Hypothalamus (tissue), 51 donors: Measurements from ENCODE around the gene SCAF11.
"Not testable (repeated sequence)": the region's sequence is repeated elsewhere in the genome, so short reads cannot be mapped to it uniquely, and the experiment has no call there.

Experiments used
- DNase-seq, 51 donors: peaks; one replicate each; lab custom pipeline; 2025; lab: John Stamatoyannopoulos, UW

Gene SCAF11, protein sequence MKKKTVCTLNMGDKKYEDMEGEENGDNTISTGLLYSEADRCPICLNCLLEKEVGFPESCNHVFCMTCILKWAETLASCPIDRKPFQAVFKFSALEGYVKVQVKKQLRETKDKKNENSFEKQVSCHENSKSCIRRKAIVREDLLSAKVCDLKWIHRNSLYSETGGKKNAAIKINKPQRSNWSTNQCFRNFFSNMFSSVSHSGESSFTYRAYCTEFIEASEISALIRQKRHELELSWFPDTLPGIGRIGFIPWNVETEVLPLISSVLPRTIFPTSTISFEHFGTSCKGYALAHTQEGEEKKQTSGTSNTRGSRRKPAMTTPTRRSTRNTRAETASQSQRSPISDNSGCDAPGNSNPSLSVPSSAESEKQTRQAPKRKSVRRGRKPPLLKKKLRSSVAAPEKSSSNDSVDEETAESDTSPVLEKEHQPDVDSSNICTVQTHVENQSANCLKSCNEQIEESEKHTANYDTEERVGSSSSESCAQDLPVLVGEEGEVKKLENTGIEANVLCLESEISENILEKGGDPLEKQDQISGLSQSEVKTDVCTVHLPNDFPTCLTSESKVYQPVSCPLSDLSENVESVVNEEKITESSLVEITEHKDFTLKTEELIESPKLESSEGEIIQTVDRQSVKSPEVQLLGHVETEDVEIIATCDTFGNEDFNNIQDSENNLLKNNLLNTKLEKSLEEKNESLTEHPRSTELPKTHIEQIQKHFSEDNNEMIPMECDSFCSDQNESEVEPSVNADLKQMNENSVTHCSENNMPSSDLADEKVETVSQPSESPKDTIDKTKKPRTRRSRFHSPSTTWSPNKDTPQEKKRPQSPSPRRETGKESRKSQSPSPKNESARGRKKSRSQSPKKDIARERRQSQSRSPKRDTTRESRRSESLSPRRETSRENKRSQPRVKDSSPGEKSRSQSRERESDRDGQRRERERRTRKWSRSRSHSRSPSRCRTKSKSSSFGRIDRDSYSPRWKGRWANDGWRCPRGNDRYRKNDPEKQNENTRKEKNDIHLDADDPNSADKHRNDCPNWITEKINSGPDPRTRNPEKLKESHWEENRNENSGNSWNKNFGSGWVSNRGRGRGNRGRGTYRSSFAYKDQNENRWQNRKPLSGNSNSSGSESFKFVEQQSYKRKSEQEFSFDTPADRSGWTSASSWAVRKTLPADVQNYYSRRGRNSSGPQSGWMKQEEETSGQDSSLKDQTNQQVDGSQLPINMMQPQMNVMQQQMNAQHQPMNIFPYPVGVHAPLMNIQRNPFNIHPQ (N-terminal part only)

DNA sequence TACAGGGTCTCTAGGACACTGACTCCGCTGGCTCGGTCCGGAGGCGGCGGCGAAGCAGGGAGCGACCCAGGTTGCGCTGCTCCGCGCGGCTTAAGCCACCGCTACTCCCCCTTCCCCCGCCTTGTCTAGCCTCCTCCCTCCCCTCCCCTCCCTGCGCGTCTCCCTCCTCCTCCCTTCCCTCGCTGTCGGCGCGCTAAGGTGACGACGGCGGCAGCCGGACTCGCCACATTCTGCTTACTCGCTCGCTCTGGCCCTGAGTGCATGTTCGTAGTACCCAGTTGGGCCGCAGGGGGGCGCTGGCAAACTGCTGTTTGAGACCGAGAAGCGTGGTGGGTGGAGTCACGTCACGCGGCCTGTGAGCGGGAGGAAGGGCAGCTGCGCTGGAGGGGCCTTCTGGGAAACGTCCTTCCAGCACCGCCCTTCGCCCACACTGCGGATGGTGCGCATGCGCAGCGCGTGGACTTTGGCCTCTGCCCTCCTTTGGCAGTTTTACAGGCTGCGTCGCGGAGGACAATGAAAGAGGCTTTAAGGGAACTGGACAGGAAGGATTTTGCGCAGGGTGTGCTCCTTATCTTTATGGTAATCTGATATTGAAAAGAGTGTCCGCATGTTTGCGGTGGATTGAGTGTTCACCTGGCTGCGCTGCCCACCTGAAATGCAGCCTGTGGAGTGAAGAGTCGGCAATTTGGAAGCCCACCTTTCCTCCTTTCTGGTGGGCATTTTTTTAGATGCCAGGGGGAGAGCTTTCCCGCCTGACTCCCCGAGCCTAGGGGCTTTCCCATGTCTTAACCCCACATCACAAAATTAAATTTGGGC is at the start of gene SCAF11:
SCAF11 (minus strand) TSS at position 107 of the 816 bp plus-strand sequence. CDS start 26,407 bp downstream, outside the sequence.
- DNase-seq: peak; percentile 97 to 100 (median 100)

DNA sequence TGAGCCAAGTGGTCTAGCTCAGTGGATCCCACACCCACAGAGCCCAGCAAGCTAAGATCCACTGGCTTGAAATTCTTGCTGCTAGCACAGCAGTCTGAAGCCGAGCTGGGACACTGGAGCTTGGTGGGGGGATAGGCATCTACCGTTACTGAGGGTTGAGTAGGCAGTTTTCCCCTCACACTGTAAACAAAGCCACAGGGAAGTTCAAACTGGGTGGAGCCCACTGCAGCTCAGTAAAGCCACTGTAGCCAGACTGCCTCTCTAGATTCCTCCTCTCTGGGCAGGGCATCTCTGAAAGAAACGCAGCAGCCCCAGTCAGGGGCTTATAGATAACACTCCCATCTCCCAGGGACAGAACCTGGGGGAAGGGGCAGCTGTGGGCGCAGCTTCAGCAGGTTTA is 46.7 kb upstream of the SCAF11 start:
- DNase-seq: not testable (repeated sequence)

- DNase-seq: no peak
These were observed 36.8 kb upstream of the SCAF11 start for GRCh38 chr12:46027172-46027571.

GRCh38 chr12:46024099-46024498 is 33.7 kb upstream of the SCAF11 start:
- DNase-seq: no peak

DNA sequence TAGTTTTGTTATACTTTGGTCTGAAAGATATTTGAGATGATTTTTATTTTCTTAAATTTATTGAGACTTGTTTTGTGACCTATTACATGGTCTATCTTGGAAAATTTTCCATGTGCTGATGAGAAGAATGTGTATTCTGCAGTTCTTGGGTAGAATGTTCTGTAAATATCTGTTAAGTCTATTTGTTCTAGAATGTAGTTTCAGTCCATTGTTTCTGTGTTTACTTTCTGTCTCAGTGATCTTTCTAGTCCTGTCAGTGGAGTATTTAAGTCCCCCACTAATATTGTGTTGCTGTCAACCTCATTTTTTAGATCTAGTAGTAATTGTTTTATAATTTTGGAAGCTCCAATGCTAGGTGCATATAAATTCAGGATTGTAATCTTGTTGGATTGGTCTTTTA is 30.4 kb upstream of the SCAF11 start:
- no peak for DNase-seq

- not testable (repeated sequence) for DNase-seq
These were observed 28.3 kb upstream of the SCAF11 start for GRCh38 chr12:46018712-46019111.

DNA sequence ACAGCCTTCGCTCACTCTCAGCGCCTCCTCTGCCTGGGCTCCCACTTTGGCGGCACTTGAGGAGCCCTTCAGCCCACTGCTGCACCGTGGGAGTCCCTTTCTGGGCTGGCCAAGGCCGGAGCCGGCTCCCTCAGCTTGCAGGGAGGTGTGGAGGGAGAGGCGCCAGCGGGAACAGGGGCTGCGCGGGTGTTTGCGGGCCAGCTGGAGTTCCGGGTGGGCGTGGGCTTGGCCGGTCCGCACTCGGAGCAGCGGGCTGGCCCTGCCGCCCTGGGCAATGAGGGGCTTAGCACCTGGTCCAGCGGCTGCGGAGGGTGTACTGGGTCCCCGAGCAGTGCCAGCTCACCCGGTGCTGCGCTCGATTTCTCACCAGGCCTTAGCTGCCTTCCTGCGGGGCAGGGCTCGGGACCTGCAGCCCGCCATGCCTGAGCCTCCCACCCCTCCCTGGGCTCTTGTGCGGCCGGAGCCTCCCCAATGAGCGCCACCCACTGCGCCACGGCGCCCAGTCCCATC is 27.5 kb upstream of the SCAF11 start:
- DNase-seq: not testable (repeated sequence)

- no peak for DNase-seq
These were observed 15.4 kb upstream of the SCAF11 start for GRCh38 chr12:46005823-46006222.

- DNase-seq: no peak
These were observed 14.9 kb upstream of the SCAF11 start for GRCh38 chr12:46005151-46005797.

DNA sequence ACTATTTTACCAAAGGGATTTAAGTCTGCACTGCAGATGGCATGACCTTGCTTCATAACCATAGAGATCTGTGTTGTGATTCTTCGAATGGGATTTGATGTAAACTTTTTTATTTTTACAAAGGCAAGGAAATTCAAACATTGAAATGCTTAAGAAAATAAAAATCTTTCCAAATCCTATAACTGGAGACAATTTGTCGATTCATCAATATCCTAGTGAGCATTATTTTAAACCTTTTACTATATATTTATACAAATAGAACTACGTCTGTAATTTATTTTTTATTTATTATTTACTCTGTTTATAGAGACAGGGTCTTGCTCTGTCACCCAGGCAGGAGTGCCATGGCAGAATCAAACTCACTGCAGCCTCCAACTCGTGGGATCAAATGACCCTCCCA is 14.3 kb upstream of the SCAF11 start:
- DNase-seq: no peak

- not testable (repeated sequence) for DNase-seq
These were observed 9.7 kb upstream of the SCAF11 start for GRCh38 chr12:46000076-46000475.

- peak in 44 of 51 donors; percentile 1 to 89 (median 44) for DNase-seq
These were observed 4.4 kb upstream of the SCAF11 start for GRCh38 chr12:45994736-45995135.

- DNase-seq: peak; percentile 12 to 88 (median 66)
These were observed 1.2 kb upstream of the SCAF11 start for GRCh38 chr12:45991284-45992249.

- DNase-seq: peak; percentile 17 to 88 (median 58)
These were observed 480 bp downstream of the SCAF11 start for GRCh38 chr12:45989721-45990467.

DNA sequence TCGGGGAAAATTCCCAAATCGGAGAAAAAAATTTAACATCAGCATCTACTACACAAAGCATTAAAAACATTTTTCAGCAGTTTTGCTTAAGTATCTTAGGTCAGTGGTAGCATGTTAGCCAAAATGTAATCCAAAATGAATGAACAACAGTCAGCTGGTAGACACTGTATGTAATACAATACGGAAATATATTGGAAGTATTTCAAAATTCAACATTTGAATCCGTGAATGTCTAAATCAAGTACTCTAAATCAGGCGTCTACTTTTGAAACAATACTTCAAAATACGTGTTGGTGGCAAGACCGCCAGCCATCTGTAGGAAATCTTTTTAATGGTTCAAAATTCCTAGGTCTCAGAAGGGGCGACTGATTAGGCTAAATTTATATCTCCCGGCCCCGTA is 1.1 kb downstream of the SCAF11 start:
- DNase-seq: no peak

GRCh38 chr12:45988264-45988663 is 2.1 kb downstream of the SCAF11 start:
- no peak for DNase-seq

- DNase-seq: no peak
These were observed 3.0 kb downstream of the SCAF11 start for GRCh38 chr12:45987340-45987727.
